Right atrium auricular region (tissue), 2 donors: ENCODE data around the gene C12orf57. TPM values are rescaled to one million over a fixed set of nuclear protein-coding genes. Genes with fewer than 3 reads are reported as not detected.

Experiments used
- DNase-seq: peaks from one replicate; pipeline ENCODE4 v3.0.0-alpha.2; 2019; ENCODE audit warnings: low spot score
- H3K27ac ChIP-seq, 2 donors: fragments of 200-600 bp; sonication (generic); 1 replicate in 1 of 2; 2 replicates in 1 of 2; pipeline ENCODE4 v1.5.1; 2016 to 2019
- H3K27me3 ChIP-seq, 2 donors: fragments of 200-600 bp; sonication (generic); one replicate each; pipeline versions ENCODE4 v1.5.1 to v1.6.0; 2017 to 2019
- H3K36me3 ChIP-seq: fragments of 200-600 bp; sonication (generic); one replicate; pipeline ENCODE4 v1.5.1; 2016
- H3K4me1 ChIP-seq, 2 donors: fragments of 200-600 bp; sonication (generic); one replicate each; pipeline versions ENCODE4 v1.5.1 to v1.6.0; 2017 to 2019
- H3K4me3 ChIP-seq, 2 donors: fragments of 200-600 bp; sonication (generic); 1 replicate in 1 of 2; 2 replicates in 1 of 2; pipeline ENCODE4 v1.5.1; 2017 to 2019; ENCODE audit warnings: mild to moderate bottlenecking in 1 of 2, moderate library complexity in 1 of 2
- H3K9me3 ChIP-seq, 2 donors: fragments of 200-600 bp; sonication (generic); one replicate each; pipeline ENCODE4 v1.5.1; 2019
- total RNA-seq, 2 donors: library from RNA; depleted of rRNA; stranded (reverse); fragments of >200 nt; gene quantifications; one replicate each; pipeline ENCODE4 v1.1.0, GENCODE V29; 2016
- TF ChIP-seq, protein P1 (sequence below), 2 donors: fragments of 200-600 bp; sonication (generic); IDR thresholded peaks; one replicate each; pipeline ENCODE4 v1.5.1; 2019; ENCODE audit warnings: antibody characterized with exemption in 2 of 2

Gene C12orf57
- total RNA-seq, 2 donors from 2014 or later = 398 to 533 TPM

DNA sequence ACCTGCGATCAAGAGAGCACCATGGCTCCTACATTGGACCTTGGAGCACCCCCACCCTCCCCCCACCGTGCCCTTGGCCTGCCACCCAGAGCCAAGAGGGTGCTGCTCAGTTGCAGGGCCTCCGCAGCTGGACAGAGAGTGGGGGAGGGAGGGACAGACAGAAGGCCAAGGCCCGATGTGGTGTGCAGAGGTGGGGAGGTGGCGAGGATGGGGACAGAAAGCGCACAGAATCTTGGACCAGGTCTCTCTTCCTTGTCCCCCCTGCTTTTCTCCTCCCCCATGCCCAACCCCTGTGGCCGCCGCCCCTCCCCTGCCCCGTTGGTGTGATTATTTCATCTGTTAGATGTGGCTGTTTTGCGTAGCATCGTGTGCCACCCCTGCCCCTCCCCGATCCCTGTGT lies 2.0 kb upstream of the C12orf57 start:
- H3K4me3 ChIP-seq = no peak overlapping the region
- TF ChIP-seq, protein P1, sequence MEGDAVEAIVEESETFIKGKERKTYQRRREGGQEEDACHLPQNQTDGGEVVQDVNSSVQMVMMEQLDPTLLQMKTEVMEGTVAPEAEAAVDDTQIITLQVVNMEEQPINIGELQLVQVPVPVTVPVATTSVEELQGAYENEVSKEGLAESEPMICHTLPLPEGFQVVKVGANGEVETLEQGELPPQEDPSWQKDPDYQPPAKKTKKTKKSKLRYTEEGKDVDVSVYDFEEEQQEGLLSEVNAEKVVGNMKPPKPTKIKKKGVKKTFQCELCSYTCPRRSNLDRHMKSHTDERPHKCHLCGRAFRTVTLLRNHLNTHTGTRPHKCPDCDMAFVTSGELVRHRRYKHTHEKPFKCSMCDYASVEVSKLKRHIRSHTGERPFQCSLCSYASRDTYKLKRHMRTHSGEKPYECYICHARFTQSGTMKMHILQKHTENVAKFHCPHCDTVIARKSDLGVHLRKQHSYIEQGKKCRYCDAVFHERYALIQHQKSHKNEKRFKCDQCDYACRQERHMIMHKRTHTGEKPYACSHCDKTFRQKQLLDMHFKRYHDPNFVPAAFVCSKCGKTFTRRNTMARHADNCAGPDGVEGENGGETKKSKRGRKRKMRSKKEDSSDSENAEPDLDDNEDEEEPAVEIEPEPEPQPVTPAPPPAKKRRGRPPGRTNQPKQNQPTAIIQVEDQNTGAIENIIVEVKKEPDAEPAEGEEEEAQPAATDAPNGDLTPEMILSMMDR (IDR thresholded peaks at IDR 0.05) = no peak
- no peak for DNase-seq
- H3K27ac ChIP-seq = no peak overlapping the region
- peaks cover 6% of the 10 kb centered on the region for H3K36me3 ChIP-seq
- H3K9me3 ChIP-seq = no peaks in the 10 kb centered on the region
- no peaks in the 10 kb centered on the region for H3K27me3 ChIP-seq
- H3K4me1 ChIP-seq = peaks cover 0 to 59% of the 10 kb centered on the region in 2 donors

DNA sequence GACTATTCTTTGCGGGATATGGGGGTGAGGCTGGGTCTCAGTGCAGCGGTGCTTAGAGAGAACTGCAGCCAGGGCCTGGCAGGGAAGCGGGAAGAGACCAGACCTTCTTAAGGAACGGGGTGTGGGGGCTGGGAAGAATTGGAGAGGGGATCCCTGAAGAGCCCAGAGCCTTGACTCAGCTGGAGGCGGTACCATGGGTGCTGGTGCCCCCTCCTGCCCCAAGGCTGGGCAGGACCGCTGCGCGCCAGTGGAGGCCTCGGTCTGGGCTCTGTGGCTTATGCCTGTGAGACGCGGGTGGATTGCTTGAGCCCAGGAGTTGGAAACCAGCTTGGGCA lies 1.5 kb upstream of the C12orf57 start:
- Histone ChIP-seq H3K27me3 (no peaks in the 10 kb centered on the region), H3K36me3 (peaks cover 10% of the 10 kb centered on the region), H3K4me3 (no peak overlapping the region), H3K9me3 (no peaks in the 10 kb centered on the region), H3K4me1 (peaks cover 0 to 54% of the 10 kb centered on the region in 2 donors), H3K27ac (peak overlapping the region in 1 of 2 donors; percentile 97)
- no peak for DNase-seq
- TF ChIP-seq, protein P1 (IDR thresholded peaks at IDR 0.05) = no peak

DNA sequence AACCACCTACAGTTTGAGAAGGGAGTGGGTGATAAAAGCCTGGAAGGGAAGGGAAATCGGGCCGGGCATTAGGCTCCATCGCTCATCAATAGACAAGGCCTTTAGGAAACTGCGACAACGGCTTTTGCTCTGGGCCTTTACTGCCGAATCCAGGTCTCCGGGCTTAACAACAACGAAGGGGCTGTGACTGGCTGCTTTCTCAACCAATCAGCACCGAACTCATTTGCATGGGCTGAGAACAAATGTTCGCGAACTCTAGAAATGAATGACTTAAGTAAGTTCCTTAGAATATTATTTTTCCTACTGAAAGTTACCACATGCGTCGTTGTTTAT lies 467 bp upstream of the C12orf57 start:
- Histone ChIP-seq H3K9me3 (no peaks in the 10 kb centered on the region), H3K27me3 (no peaks in the 10 kb centered on the region), H3K27ac (peak overlapping the region; percentile 97 to 99), H3K36me3 (peaks cover 11% of the 10 kb centered on the region), H3K4me3 (peak overlapping the region; percentile 60 to 66), H3K4me1 (peaks cover 0 to 49% of the 10 kb centered on the region in 2 donors)
- peak; percentile 94 for DNase-seq
- TF ChIP-seq, protein P1 (IDR thresholded peaks at IDR 0.05) = no peak

DNA sequence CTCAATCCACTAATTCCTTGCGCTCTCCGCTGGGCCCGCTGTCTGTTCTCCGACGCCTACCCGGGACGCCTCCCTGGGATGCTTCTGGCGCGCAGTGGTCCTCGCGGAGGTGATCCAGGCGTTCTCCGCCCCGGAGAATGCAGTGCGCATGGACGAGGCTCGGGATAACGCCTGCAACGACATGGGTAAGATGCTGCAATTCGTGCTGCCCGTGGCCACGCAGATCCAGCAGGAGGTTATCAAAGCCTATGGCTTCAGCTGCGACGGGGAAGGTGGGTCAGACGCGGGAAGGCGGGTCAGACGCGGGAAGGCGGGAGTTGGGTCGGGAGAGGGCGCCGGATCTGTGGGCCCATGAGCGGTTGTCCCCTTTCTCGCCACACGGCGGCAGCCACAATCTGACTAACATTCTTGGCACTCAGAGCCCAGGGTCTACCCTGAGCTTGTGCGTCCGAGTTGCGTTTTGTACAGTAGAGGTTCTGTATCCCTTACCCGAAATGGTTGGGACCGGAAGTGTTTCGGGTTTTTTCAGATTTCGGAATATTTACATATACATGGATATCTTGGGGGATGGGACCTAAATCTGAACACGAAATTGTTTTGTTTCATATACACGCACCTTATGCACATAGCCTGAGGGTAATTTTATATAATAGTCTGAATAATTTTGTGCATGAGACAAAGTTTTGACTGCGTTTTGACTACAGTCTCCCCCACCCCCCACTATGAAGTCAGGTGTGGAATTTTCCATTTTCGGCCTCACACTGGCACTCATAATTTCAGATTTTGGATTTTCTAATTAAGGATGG lies 762 bp downstream of the C12orf57 start:
- Histone ChIP-seq H3K27ac (peak overlapping the region; percentile 97 to 99), H3K9me3 (no peaks in the 10 kb centered on the region), H3K36me3 (peaks cover 11% of the 10 kb centered on the region), H3K4me1 (peaks cover 0 to 37% of the 10 kb centered on the region in 2 donors), H3K4me3 (peak overlapping the region; percentile 60 to 66), H3K27me3 (no peaks in the 10 kb centered on the region)
- TF ChIP-seq, protein P1 (IDR thresholded peaks at IDR 0.05) = peak; percentile 83 to 90
- peak; percentile 97 for DNase-seq

- Histone ChIP-seq H3K36me3 (peaks cover 11% of the 10 kb centered on the region), H3K4me3 (no peak overlapping the region), H3K9me3 (no peaks in the 10 kb centered on the region), H3K4me1 (peaks cover 0 to 37% of the 10 kb centered on the region in 2 donors), H3K27ac (no peak overlapping the region), H3K27me3 (no peaks in the 10 kb centered on the region)
- TF ChIP-seq, protein P1 (IDR thresholded peaks at IDR 0.05) = no peak
- DNase-seq = no peak
These were observed 1.8 kb downstream of the C12orf57 start for GRCh38 chr12:6945613-6946012.
